ENCODE results near the gene SPEG. TPM values are rescaled to one million over a fixed set of nuclear protein-coding genes. Genes with fewer than 3 reads are reported as not detected.

The SPEG gene
- total RNA-seq, 2 experiments from 2014 or later: 2.1 to 2.3 TPM

GRCh38 chr2:219447242-219448098, 12.8 kb downstream of the SPEG start:
- H3K9me3 Mint-ChIP-seq: no peaks in the 10 kb centered on the region
- ATAC-seq (no peak), DNase-seq (no peak)
- peaks cover 14% of the 10 kb centered on the region for H3K27me3 Mint-ChIP-seq
- peaks cover 20% of the 10 kb centered on the region for H3K4me1 Mint-ChIP-seq (ENCODE audit: low read depth)
- no peak overlapping the region for H3K4me3 Mint-ChIP-seq
- no peak for TF ChIP-seq CTCF (IDR thresholded peaks at IDR 0.05)
- ChIA-PET POLR2A (interaction anchor here (0.9 to 1.3 kb wide), 2 partner anchors 11 to 45 kb away, joined by 3 to 6 read pairs; no protein-coding TSS in a partner anchor), CTCF (interaction anchor here (1.1 to 5.1 kb wide), 5 partner anchors 10 to 82 kb away, joined by 3 to 24 read pairs (median 6); no protein-coding TSS in a partner anchor)
- intact Hi-C loops (cut with micrococcal nuclease): no loop called here
- no peak overlapping the region for H3K27ac Mint-ChIP-seq
- no peaks in the 10 kb centered on the region for H3K36me3 Mint-ChIP-seq (ENCODE audit: low read depth)

DNA sequence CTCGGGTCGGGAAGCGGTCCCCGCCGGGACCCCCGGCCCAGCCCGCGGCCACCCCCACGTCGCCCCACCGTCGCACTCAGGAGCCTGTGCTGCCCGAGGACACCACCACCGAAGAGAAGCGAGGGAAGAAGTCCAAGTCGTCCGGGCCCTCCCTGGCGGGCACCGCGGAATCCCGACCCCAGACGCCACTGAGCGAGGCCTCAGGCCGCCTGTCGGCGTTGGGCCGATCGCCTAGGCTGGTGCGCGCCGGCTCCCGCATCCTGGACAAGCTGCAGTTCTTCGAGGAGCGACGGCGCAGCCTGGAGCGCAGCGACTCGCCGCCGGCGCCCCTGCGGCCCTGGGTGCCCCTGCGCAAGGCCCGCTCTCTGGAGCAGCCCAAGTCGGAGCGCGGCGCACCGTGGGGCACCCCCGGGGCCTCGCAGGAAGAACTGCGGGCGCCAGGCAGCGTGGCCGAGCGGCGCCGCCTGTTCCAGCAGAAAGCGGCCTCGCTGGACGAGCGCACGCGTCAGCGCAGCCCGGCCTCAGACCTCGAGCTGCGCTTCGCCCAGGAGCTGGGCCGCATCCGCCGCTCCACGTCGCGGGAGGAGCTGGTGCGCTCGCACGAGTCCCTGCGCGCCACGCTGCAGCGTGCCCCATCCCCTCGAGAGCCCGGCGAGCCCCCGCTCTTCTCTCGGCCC, 13.6 kb downstream of the SPEG start:
- intact Hi-C loops (cut with micrococcal nuclease): no loop called here
- POLR2A ChIA-PET: interaction anchor here (0.8 to 2.1 kb wide), 3 partner anchors 8 to 46 kb away, joined by 3 to 8 read pairs (median 6); no protein-coding TSS in a partner anchor
- ATAC-seq: peak; percentile 27

GRCh38 chr2:219448776-219449341, 14.2 kb downstream of the SPEG start:
- Mint-ChIP-seq H3K4me1 (ENCODE audit: low read depth) (peaks cover 22% of the 10 kb centered on the region), H3K9me3 (no peaks in the 10 kb centered on the region), H3K27me3 (peaks cover 8% of the 10 kb centered on the region), H3K36me3 (ENCODE audit: low read depth) (no peaks in the 10 kb centered on the region), H3K27ac (no peak overlapping the region), H3K4me3 (peak overlapping the region; percentile 55)
- DNase-seq (peak; percentile 62), ATAC-seq (peak; percentile 85)
- ChIA-PET POLR2A (interaction anchor here (0.8 to 2.1 kb wide), 2 partner anchors 8 to 10 kb away, joined by 3 to 8 read pairs; no protein-coding TSS in a partner anchor), CTCF (interaction anchor here (0.7 to 5.1 kb wide), 8 partner anchors 9 to 92 kb away, joined by 3 to 24 read pairs (median 5); no protein-coding TSS in a partner anchor)
- TF ChIP-seq CTCF (IDR thresholded peaks at IDR 0.05): peak; percentile 25
- intact Hi-C loops (cut with micrococcal nuclease): no loop called here

More for the DNA sequence above, 13.6 kb downstream of the SPEG start:
- no peak overlapping the region for H3K27ac Mint-ChIP-seq
- TF ChIP-seq CTCF (IDR thresholded peaks at IDR 0.05): no peak
- peak overlapping the region; percentile 55 for H3K4me3 Mint-ChIP-seq
- peaks cover 19% of the 10 kb centered on the region for H3K4me1 Mint-ChIP-seq (ENCODE audit: low read depth)
- no peaks in the 10 kb centered on the region for H3K9me3 Mint-ChIP-seq
- H3K36me3 Mint-ChIP-seq (ENCODE audit: low read depth): no peaks in the 10 kb centered on the region
- H3K27me3 Mint-ChIP-seq: peaks cover 8% of the 10 kb centered on the region
- DNase-seq: peak; percentile 30
- CTCF ChIA-PET: interaction anchor here (0.7 to 5.1 kb wide), 6 partner anchors 10 to 93 kb away, joined by 3 to 24 read pairs (median 5); no protein-coding TSS in a partner anchor

DNA sequence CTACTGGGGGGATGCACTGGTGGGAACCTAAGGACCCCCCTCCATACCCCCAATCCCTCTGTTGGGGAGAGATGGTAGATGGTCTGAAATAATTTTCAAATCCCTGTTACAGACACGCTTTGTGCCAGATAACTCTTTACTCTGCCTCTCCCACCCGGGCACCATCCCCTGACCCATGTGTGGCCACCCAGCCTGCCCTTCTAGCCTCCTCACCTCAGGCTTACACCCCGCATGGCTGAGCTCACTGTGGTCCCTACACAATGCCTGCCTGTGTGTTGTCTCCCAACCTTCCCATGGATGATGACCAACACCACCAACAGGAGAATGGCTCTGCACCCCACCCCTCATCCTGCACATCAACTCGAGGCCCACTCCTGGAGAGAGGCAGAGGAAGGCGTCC, 15.0 kb downstream of the SPEG start:
- ATAC-seq: no peak
- Mint-ChIP-seq H3K36me3 (ENCODE audit: low read depth) (no peaks in the 10 kb centered on the region), H3K9me3 (no peaks in the 10 kb centered on the region), H3K27ac (no peak overlapping the region), H3K4me3 (no peak overlapping the region), H3K27me3 (peaks cover 8% of the 10 kb centered on the region), H3K4me1 (ENCODE audit: low read depth) (peaks cover 22% of the 10 kb centered on the region)
- no peak for DNase-seq
- POLR2A ChIA-PET: interaction anchor here (2.1 kb wide), 1 partner anchor 9 kb away, joined by 8 read pairs; no protein-coding TSS in a partner anchor
- CTCF ChIA-PET: interaction anchor here (0.7 to 5.1 kb wide), 6 partner anchors 8 to 91 kb away, joined by 3 to 24 read pairs (median 5); no protein-coding TSS in a partner anchor
- no peak for TF ChIP-seq CTCF (IDR thresholded peaks at IDR 0.05)
- intact Hi-C loops (cut with micrococcal nuclease): no loop called here

Measured in activated CD8-positive, alpha-beta T cell treated with anti-CD3 and anti-CD28 coated beads for 36 hours (primary cell).